Fibroblast of lung (primary cell): Measurements from ENCODE around the gene AGBL1. TPM values are rescaled to one million over a fixed set of nuclear protein-coding genes. Genes with fewer than 3 reads are reported as not detected.

ENCODE experiments used
- DNase-seq, 2 donors: peaks; one replicate each; pipeline versions ENCODE4 v3.0.0 to v3.0.0-alpha.2; 2010; ENCODE audit warnings: low read depth in 2 of 2
- H2AFZ ChIP-seq: 2 replicates; pipeline ENCODE4 v1.5.1; 2012; ENCODE audit warnings: low read length, control low read depth, inconsistent platforms
- H3K27ac ChIP-seq: 2 replicates; pipeline ENCODE4 v1.5.1; 2011; ENCODE audit warnings: low read length, control low read depth; ENCODE audit not compliant: insufficient read depth
- H3K27me3 ChIP-seq: 2 replicates; pipeline ENCODE4 v1.5.1; 2011; ENCODE audit warnings: mild to moderate bottlenecking, low read length; ENCODE audit not compliant: control insufficient read depth, insufficient read depth
- H3K36me3 ChIP-seq: 2 replicates; pipeline ENCODE4 v1.5.1; 2011; ENCODE audit warnings: low read length; ENCODE audit not compliant: control insufficient read depth, insufficient read depth
- H3K4me1 ChIP-seq: 2 replicates; pipeline ENCODE4 v1.5.1; 2011; ENCODE audit warnings: low read length; ENCODE audit not compliant: control insufficient read depth, insufficient read depth; ENCODE audit errors: extremely low read depth
- H3K4me2 ChIP-seq: 2 replicates; pipeline ENCODE4 v1.5.1; 2011; ENCODE audit warnings: low read length, control low read depth; ENCODE audit not compliant: insufficient read depth; ENCODE audit errors: extremely low read depth
- H3K4me3 ChIP-seq, 4 experiments: fragments of 200-600 bp in 1 of 4; sonication (generic) in 1 of 4; replicated peaks in 1 of 4; 2 replicates each; pipeline ENCODE4 v1.5.1; 2011 to 2016; ENCODE audit warnings: low read length in 4 of 4, low read depth in 3 of 4, mild to moderate bottlenecking in 3 of 4, control low read depth in 2 of 4, inconsistent platforms in 1 of 4, mixed read lengths in 1 of 4; ENCODE audit not compliant: insufficient read depth in 1 of 4; ENCODE audit errors: control extremely low read depth in 1 of 4
- H3K79me2 ChIP-seq: 2 replicates; pipeline ENCODE4 v1.5.1; 2012; ENCODE audit warnings: mild to moderate bottlenecking, low read length, inconsistent platforms; ENCODE audit not compliant: control insufficient read depth, insufficient read depth
- H3K9ac ChIP-seq: 2 replicates; pipeline ENCODE4 v1.5.1; 2011; ENCODE audit warnings: mild to moderate bottlenecking, low read length, control low read depth; ENCODE audit not compliant: insufficient read depth
- H3K9me3 ChIP-seq: 2 replicates; pipeline ENCODE4 v1.5.1; 2012; ENCODE audit warnings: low read depth, low read length; ENCODE audit not compliant: control insufficient read depth, insufficient read depth
- H4K20me1 ChIP-seq: 2 replicates; pipeline ENCODE4 v1.5.1; 2011; ENCODE audit warnings: low read length; ENCODE audit not compliant: control insufficient read depth, insufficient read depth; ENCODE audit errors: extremely low read depth
- EZH2 ChIP-seq: IDR thresholded peaks from 2 replicates; pipeline ENCODE4 v1.5.1; 2012; ENCODE audit warnings: low read length, control low read depth, mild to moderate bottlenecking; ENCODE audit errors: missing control alignments
- polyA plus RNA-seq, 2 donors: library from polyadenylated mRNA; depleted of rRNA in 1 of 2; stranded (reverse) in 1 of 2; unstranded in 1 of 2; fragments of >200 nt; gene quantifications; 2 replicates each; pipeline ENCODE4 v1.2.1, GENCODE V29; 2011 to 2012; ENCODE audit warnings: missing spikeins in 1 of 2
- total RNA-seq: library from RNA; depleted of rRNA; stranded (reverse); fragments of >200 nt; gene quantifications from 2 replicates; pipeline ENCODE4 v1.2.1, GENCODE V29; 2014
- TF ChIP-seq, protein P1 (sequence below), 2 donors: IDR thresholded peaks in 1 of 2; conservative IDR thresholded peaks in 1 of 2; 1 replicate in 1 of 2; 2 replicates in 1 of 2; pipeline ENCODE4 v1.5.1; 2011 to 2012; ENCODE audit warnings: low read length in 2 of 2, control low read depth in 1 of 2, inconsistent platforms in 1 of 2, low read depth in 1 of 2, mild to moderate bottlenecking in 1 of 2

The AGBL1 gene
- total and polyA plus RNA-seq, 2 donors (not counting 1 experiment from before 2014, with no cell fraction given) = not detected

- Histone ChIP-seq H3K9ac (no peak overlapping the region), H3K4me1 (no peaks in the 10 kb centered on the region), H4K20me1 (no peaks in the 10 kb centered on the region)
Observed at GRCh38 chr15:86872782-86873181, 793.1 kb downstream of the AGBL1 start.

GRCh38 chr15:86875067-86875466, 795.4 kb downstream of the AGBL1 start:
- Histone ChIP-seq H3K9me3 (no peaks in the 10 kb centered on the region), H3K36me3 (no peaks in the 10 kb centered on the region), H3K4me2 (no peak overlapping the region), H2AFZ (no peak overlapping the region), H4K20me1 (no peaks in the 10 kb centered on the region), H3K79me2 (no peaks in the 10 kb centered on the region), H3K4me1 (no peaks in the 10 kb centered on the region), H3K4me3 (no peak overlapping the region), H3K9ac (no peak overlapping the region), H3K27ac (no peak overlapping the region), H3K27me3 (no peaks in the 10 kb centered on the region)
- TF ChIP-seq, protein P1, sequence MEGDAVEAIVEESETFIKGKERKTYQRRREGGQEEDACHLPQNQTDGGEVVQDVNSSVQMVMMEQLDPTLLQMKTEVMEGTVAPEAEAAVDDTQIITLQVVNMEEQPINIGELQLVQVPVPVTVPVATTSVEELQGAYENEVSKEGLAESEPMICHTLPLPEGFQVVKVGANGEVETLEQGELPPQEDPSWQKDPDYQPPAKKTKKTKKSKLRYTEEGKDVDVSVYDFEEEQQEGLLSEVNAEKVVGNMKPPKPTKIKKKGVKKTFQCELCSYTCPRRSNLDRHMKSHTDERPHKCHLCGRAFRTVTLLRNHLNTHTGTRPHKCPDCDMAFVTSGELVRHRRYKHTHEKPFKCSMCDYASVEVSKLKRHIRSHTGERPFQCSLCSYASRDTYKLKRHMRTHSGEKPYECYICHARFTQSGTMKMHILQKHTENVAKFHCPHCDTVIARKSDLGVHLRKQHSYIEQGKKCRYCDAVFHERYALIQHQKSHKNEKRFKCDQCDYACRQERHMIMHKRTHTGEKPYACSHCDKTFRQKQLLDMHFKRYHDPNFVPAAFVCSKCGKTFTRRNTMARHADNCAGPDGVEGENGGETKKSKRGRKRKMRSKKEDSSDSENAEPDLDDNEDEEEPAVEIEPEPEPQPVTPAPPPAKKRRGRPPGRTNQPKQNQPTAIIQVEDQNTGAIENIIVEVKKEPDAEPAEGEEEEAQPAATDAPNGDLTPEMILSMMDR (conservative IDR thresholded peaks at IDR 0.05 in 1 of 2, IDR thresholded peaks at IDR 0.05 in 1 of 2; ENCODE audit: low read depth in 1 of 2, low read length in 2 of 2) = no peak
- TF ChIP-seq EZH2 = no peak
- DNase-seq = no peak

More at GRCh38 chr15:86872782-86873181, 793.1 kb downstream of the AGBL1 start:
- H3K36me3 ChIP-seq = no peaks in the 10 kb centered on the region
- TF ChIP-seq, protein P1 (conservative IDR thresholded peaks at IDR 0.05 in 1 of 2, IDR thresholded peaks at IDR 0.05 in 1 of 2; ENCODE audit: low read depth in 1 of 2, low read length in 2 of 2) = no peak
- no peak for TF ChIP-seq EZH2
- no peak for DNase-seq
- no peaks in the 10 kb centered on the region for H3K79me2 ChIP-seq
- no peak overlapping the region for H3K27ac ChIP-seq
- no peaks in the 10 kb centered on the region for H3K9me3 ChIP-seq
- H2AFZ ChIP-seq = no peak overlapping the region
- H3K4me3 ChIP-seq = no peak overlapping the region
- H3K4me2 ChIP-seq = no peak overlapping the region
- H3K27me3 ChIP-seq = no peaks in the 10 kb centered on the region

DNA sequence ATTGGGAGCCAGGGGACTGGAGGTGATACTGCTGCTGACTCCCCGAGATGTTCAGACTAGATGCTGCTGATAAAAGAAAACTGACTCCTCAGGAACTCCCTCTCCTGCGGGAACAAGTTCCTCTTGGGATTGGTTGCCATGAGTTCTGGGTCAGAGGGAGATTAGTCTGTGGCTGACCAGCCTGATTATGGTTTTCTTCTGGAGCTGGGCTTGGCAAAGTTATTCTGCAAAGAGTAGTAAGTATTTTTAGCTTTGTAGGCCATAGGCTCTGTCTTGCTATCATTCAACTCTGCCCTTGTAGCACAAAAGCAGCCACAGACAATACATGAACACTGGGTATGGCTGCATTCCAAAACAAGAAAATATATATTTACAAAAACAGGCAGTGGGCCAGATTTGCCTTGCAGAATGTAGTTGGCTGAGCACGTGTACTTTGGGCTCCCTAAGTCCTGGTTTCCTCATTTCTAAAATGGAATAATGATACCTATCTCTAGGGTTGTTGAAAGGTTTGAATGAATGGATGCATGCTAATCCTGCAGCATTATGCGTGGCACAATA, 796.8 kb downstream of the AGBL1 start:
- Histone ChIP-seq H3K4me1 (no peaks in the 10 kb centered on the region), H3K27ac (no peak overlapping the region)

More for the DNA sequence above, 796.8 kb downstream of the AGBL1 start:
- Histone ChIP-seq H3K27me3 (no peaks in the 10 kb centered on the region), H3K36me3 (no peaks in the 10 kb centered on the region), H3K9ac (no peak overlapping the region), H3K9me3 (no peaks in the 10 kb centered on the region), H4K20me1 (no peaks in the 10 kb centered on the region), H3K4me3 (no peak overlapping the region), H3K79me2 (no peaks in the 10 kb centered on the region), H3K4me2 (no peak overlapping the region), H2AFZ (no peak overlapping the region)
- DNase-seq = peak in 1 of 2 donors; percentile 27
- TF ChIP-seq EZH2 = no peak
- TF ChIP-seq, protein P1 (conservative IDR thresholded peaks at IDR 0.05 in 1 of 2, IDR thresholded peaks at IDR 0.05 in 1 of 2; ENCODE audit: low read depth in 1 of 2, low read length in 2 of 2) = no peak
